ENCODE data around the gene AATK.

DNA sequence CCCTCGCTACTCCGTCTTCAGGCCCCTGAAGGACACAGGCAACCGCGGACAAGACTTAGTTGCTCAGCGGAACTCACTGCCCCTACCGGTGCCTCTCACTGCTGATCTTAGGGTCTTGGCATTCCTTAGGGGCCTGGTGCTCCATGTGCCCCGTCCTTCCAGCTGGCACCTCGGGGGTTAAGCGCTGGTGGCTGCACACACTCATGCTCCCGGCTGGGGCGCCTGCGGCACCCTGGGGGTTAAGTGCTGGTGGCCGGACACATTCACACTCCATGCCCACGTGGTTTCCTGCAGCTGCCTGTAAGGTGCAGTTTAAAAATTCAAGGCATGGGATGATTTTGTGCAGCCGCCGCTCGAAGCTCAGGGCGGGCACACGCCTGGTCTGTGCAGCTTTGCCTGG lies 86.0 kb downstream of the AATK start:
- TF ChIP-seq, protein P1, sequence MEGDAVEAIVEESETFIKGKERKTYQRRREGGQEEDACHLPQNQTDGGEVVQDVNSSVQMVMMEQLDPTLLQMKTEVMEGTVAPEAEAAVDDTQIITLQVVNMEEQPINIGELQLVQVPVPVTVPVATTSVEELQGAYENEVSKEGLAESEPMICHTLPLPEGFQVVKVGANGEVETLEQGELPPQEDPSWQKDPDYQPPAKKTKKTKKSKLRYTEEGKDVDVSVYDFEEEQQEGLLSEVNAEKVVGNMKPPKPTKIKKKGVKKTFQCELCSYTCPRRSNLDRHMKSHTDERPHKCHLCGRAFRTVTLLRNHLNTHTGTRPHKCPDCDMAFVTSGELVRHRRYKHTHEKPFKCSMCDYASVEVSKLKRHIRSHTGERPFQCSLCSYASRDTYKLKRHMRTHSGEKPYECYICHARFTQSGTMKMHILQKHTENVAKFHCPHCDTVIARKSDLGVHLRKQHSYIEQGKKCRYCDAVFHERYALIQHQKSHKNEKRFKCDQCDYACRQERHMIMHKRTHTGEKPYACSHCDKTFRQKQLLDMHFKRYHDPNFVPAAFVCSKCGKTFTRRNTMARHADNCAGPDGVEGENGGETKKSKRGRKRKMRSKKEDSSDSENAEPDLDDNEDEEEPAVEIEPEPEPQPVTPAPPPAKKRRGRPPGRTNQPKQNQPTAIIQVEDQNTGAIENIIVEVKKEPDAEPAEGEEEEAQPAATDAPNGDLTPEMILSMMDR (optimal IDR thresholded peaks at IDR 0.05 in 1 of 3, IDR thresholded peaks at IDR 0.05 in 1 of 3, conservative IDR thresholded peaks at IDR 0.05 in 1 of 3; ENCODE audit: extremely low read depth in 1 of 3, insufficient read depth in 2 of 3, low read length in 3 of 3), result no peak
- TF ChIP-seq EZH2 (IDR thresholded peaks at IDR 0.05; ENCODE audit: low read length), result no peak

All from keratinocyte (primary cell).